HEK293 (cell line): ENCODE measurements around the gene HADHB.

Source experiments
- HOXA7 ChIP-seq: sonication (generic); formaldehyde crosslinking; IDR thresholded peaks from 2 replicates; pipeline ENCODE4 v1.8.1; 2022; ENCODE audit warnings: missing genetic modification reagents, borderline replicate concordance
- KLF10 ChIP-seq: fragments of 450-650 bp; IDR thresholded peaks from 2 replicates; pipeline ENCODE4 v1.5.1; 2018; ENCODE audit warnings: missing biosample characterization, mild to moderate bottlenecking, missing genetic modification characterization
- KLF8 ChIP-seq: fragments of 450-650 bp; formaldehyde crosslinking; IDR thresholded peaks from 2 replicates; pipeline ENCODE4 v1.5.1; 2016; ENCODE audit warnings: missing biosample characterization, missing genetic modification characterization
- MEIS1 ChIP-seq: sonication (generic); formaldehyde crosslinking; IDR thresholded peaks from 2 replicates; pipeline ENCODE4 v1.8.1; 2022; ENCODE audit warnings: missing genetic modification reagents, mild to moderate bottlenecking, borderline replicate concordance
- OVOL3 ChIP-seq: fragments of 450-650 bp; formaldehyde crosslinking; IDR thresholded peaks from 2 replicates; pipeline ENCODE4 v1.5.1; 2016; ENCODE audit warnings: missing biosample characterization, missing genetic modification characterization
- REPIN1 ChIP-seq: fragments of 450-650 bp; formaldehyde crosslinking; IDR thresholded peaks from 2 replicates; pipeline ENCODE4 v1.5.1; 2017; ENCODE audit warnings: missing biosample characterization, missing genetic modification characterization, low read depth
- SALL2 ChIP-seq: fragments of 450-650 bp; formaldehyde crosslinking; IDR thresholded peaks from 2 replicates; pipeline ENCODE4 v1.5.0; 2017; ENCODE audit warnings: missing biosample characterization, mild to moderate bottlenecking, missing genetic modification characterization, borderline replicate concordance
- SETDB1 ChIP-seq: IDR thresholded peaks from one replicate; pipeline ENCODE4 v1.6.1; 2017; ENCODE audit warnings: mild to moderate bottlenecking, low read length, moderate library complexity, mixed read lengths; ENCODE audit not compliant: insufficient read length
- SP3 ChIP-seq: fragments of 450-650 bp; formaldehyde crosslinking; IDR thresholded peaks from 2 replicates; pipeline ENCODE4 v1.5.1; 2016; ENCODE audit warnings: missing biosample characterization, missing genetic modification characterization
- TCF7L2 ChIP-seq: IDR thresholded peaks from 2 replicates; pipeline ENCODE4 v1.6.1; 2011; ENCODE audit warnings: low read depth, mild to moderate bottlenecking, inconsistent platforms, low read length, moderate library complexity, borderline replicate concordance
- TRIM28 ChIP-seq: IDR thresholded peaks from 2 replicates; pipeline ENCODE4 v1.6.1; 2011; ENCODE audit warnings: low read length, control low read depth, borderline replicate concordance
- ZBTB48 ChIP-seq: fragments of 450-650 bp; formaldehyde crosslinking; IDR thresholded peaks from 2 replicates; pipeline ENCODE4 v1.5.1; 2016; ENCODE audit warnings: missing biosample characterization, missing genetic modification characterization
- ZFHX2 ChIP-seq: fragments of 450-650 bp; formaldehyde crosslinking; conservative IDR thresholded peaks from 2 replicates; pipeline ENCODE4 v1.5.1; 2016; ENCODE audit warnings: missing biosample characterization, missing genetic modification characterization
- ZFP37 ChIP-seq: fragments of 450-650 bp; formaldehyde crosslinking; IDR thresholded peaks from 2 replicates; pipeline ENCODE4 v1.5.1; 2016; ENCODE audit warnings: missing biosample characterization, missing genetic modification characterization
- ZNF112 ChIP-seq: fragments of 450-650 bp; formaldehyde crosslinking; IDR thresholded peaks from 2 replicates; pipeline ENCODE4 v1.5.0; 2017; ENCODE audit warnings: missing biosample characterization, missing genetic modification characterization
- ZNF114 ChIP-seq: fragments of 450-650 bp; formaldehyde crosslinking; IDR thresholded peaks from 2 replicates; pipeline ENCODE4 v1.5.0; 2017; ENCODE audit warnings: missing biosample characterization, missing genetic modification characterization
- ZNF157 ChIP-seq: fragments of 450-650 bp; formaldehyde crosslinking; IDR thresholded peaks from 2 replicates; pipeline ENCODE4 v1.5.1; 2016; ENCODE audit warnings: missing biosample characterization, missing genetic modification characterization
- ZNF175 ChIP-seq: fragments of 450-650 bp; formaldehyde crosslinking; IDR thresholded peaks from 2 replicates; pipeline ENCODE4 v1.5.1; 2016; ENCODE audit warnings: missing biosample characterization, missing genetic modification characterization
- ZNF19 ChIP-seq: fragments of 450-650 bp; formaldehyde crosslinking; IDR thresholded peaks from 2 replicates; pipeline ENCODE4; 2016; ENCODE audit warnings: missing biosample characterization, missing genetic modification characterization, low read depth
- ZNF202 ChIP-seq: fragments of 450-650 bp; formaldehyde crosslinking; IDR thresholded peaks from 2 replicates; pipeline ENCODE4 v1.5.1; 2016; ENCODE audit warnings: missing biosample characterization, missing genetic modification characterization, borderline replicate concordance
- ZNF23 ChIP-seq: fragments of 450-650 bp; formaldehyde crosslinking; IDR thresholded peaks from 2 replicates; pipeline ENCODE4 v1.5.1; 2016; ENCODE audit warnings: missing biosample characterization, missing genetic modification characterization, borderline replicate concordance
- ZNF311 ChIP-seq: fragments of 450-650 bp; formaldehyde crosslinking; IDR thresholded peaks from 2 replicates; pipeline ENCODE4 v1.5.1; 2017; ENCODE audit warnings: missing biosample characterization, missing genetic modification characterization, borderline replicate concordance
- ZNF423 ChIP-seq: fragments of 450-650 bp; formaldehyde crosslinking; IDR thresholded peaks from 2 replicates; pipeline ENCODE4 v1.5.1; 2016; ENCODE audit warnings: missing biosample characterization, missing genetic modification characterization
- ZNF510 ChIP-seq: fragments of 450-650 bp; formaldehyde crosslinking; IDR thresholded peaks from 2 replicates; pipeline ENCODE4 v1.5.1; 2018; ENCODE audit warnings: mild to moderate bottlenecking, missing genetic modification characterization, missing biosample characterization; ENCODE audit not compliant: insufficient replicate concordance
- ZNF514 ChIP-seq: fragments of 450-650 bp; formaldehyde crosslinking; IDR thresholded peaks from 2 replicates; pipeline ENCODE4 v1.5.1; 2016; ENCODE audit warnings: missing biosample characterization, missing genetic modification characterization
- ZNF555 ChIP-seq: fragments of 450-650 bp; formaldehyde crosslinking; conservative IDR thresholded peaks from 2 replicates; pipeline ENCODE4 v1.5.1; 2017; ENCODE audit warnings: missing biosample characterization, mild to moderate bottlenecking, missing genetic modification characterization, inconsistent platforms
- ZNF670 ChIP-seq: fragments of 450-650 bp; formaldehyde crosslinking; IDR thresholded peaks from 2 replicates; pipeline ENCODE4 v1.5.1; 2016; ENCODE audit warnings: missing biosample characterization, missing genetic modification characterization, low read depth
- ZNF76 ChIP-seq: fragments of 450-650 bp; formaldehyde crosslinking; IDR thresholded peaks from 2 replicates; pipeline ENCODE4; 2016; ENCODE audit warnings: low read depth, missing biosample characterization, missing genetic modification characterization, borderline replicate concordance
- ZSCAN23 ChIP-seq: fragments of 450-650 bp; formaldehyde crosslinking; IDR thresholded peaks from 2 replicates; pipeline ENCODE4 v1.5.1; 2016; ENCODE audit warnings: missing biosample characterization, missing genetic modification characterization
- TF ChIP-seq, protein P1 (sequence below): fragments of 450-650 bp; formaldehyde crosslinking; conservative IDR thresholded peaks from 2 replicates; pipeline ENCODE4 v1.5.1; 2016; ENCODE audit warnings: low read depth, missing biosample characterization, missing genetic modification characterization
- TF ChIP-seq, protein P2 (sequence below): fragments of 450-650 bp; formaldehyde crosslinking; IDR thresholded peaks from 2 replicates; pipeline ENCODE4 v1.5.1; 2016; ENCODE audit warnings: missing biosample characterization, missing genetic modification characterization
- TF ChIP-seq, protein P3 (sequence below): fragments of 450-650 bp; formaldehyde crosslinking; IDR thresholded peaks from 2 replicates; pipeline ENCODE4 v1.5.1; 2017; ENCODE audit warnings: missing biosample characterization, missing genetic modification characterization

Gene HADHB

DNA sequence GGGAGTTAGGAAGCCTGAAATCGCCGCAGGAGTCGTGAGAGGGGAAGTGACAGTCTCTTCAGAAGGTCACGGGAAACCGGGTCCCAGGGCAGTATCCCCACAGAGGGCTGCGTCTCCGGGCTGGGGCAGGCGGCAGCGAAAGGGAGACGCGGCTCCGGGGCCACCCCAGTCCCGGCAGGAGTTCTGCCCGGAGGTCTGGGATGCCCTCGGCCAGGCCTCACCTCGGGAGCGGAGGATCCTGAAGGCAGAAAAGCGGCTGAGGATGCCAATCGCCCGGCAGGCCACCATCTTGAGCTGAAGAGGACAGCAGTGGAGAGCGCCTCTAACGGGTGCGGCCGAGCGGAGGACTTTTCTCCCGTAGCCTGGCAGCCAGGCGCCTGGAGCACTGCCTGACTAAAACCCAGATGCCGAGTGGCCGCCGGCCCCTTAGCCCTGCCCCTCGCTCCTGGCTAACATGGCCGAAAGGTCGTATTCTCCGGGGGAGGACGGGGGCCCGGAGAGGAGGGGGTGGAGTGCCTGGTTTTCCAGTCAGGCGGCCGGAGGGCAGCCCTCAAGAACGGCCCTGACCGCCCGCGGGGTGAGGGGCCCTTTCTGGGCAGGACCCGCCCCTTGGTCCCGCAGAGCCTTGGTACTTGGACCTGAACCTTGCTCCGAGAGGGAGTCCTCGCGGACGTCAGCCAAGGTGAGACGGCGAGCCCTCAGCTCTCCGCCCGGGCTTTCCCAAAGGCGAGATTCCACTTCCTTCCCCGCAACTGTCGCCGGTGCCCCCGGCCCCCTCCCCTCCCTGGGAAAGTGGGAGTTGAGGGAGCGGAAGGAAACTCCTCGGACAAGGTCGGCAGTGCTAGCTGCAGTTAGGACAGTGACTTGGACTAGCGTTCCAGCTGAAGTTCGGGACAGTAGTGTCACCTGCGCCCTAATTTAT is at the start of gene HADHB, which contains the start of gene HADHA (continued):
- TF ChIP-seq ZNF23 (tag by site-specific recombination) (no peak), ZFHX2 (tag by site-specific recombination) (no peak), ZNF157 (tag by site-specific recombination) (no peak), ZNF202 (tag by site-specific recombination) (no peak), OVOL3 (tag by site-specific recombination) (peak; percentile 76; the same call in 1 of the 2 replicates), ZNF555 (no peak), ZNF114 (tag by site-specific recombination) (no peak), REPIN1 (tag by site-specific recombination) (no peak), ZNF112 (tag by site-specific recombination) (no peak), SP3 (tag by site-specific recombination) (peak; percentile 90), SETDB1 (no peak), ZNF423 (tag by site-specific recombination) (no peak), TCF7L2 (no peak), ZNF514 (tag by site-specific recombination) (no peak), KLF8 (peak; percentile 87), TRIM28 (no peak; the same call in 1 of the 2 replicates), ZNF175 (tag by site-specific recombination) (no peak), ZBTB48 (tag by site-specific recombination) (peak; percentile 95), ZNF311 (tag by site-specific recombination) (no peak), HOXA7 (CRISPR knock-in tag) (no peak), SALL2 (tag by site-specific recombination) (no peak), ZFP37 (tag by site-specific recombination) (peak; percentile 32; the same call in 1 of the 2 replicates), ZSCAN23 (tag by site-specific recombination) (no peak), KLF10 (tag by site-specific recombination) (0 out of 2 replicates have a peak, but pooled peaks have one; percentile 93), ZNF510 (no peak), ZNF76 (peak; percentile 74), ZNF19 (no peak), ZNF670 (no peak), MEIS1 (CRISPR knock-in tag) (no peak)
- TF ChIP-seq, protein P1, sequence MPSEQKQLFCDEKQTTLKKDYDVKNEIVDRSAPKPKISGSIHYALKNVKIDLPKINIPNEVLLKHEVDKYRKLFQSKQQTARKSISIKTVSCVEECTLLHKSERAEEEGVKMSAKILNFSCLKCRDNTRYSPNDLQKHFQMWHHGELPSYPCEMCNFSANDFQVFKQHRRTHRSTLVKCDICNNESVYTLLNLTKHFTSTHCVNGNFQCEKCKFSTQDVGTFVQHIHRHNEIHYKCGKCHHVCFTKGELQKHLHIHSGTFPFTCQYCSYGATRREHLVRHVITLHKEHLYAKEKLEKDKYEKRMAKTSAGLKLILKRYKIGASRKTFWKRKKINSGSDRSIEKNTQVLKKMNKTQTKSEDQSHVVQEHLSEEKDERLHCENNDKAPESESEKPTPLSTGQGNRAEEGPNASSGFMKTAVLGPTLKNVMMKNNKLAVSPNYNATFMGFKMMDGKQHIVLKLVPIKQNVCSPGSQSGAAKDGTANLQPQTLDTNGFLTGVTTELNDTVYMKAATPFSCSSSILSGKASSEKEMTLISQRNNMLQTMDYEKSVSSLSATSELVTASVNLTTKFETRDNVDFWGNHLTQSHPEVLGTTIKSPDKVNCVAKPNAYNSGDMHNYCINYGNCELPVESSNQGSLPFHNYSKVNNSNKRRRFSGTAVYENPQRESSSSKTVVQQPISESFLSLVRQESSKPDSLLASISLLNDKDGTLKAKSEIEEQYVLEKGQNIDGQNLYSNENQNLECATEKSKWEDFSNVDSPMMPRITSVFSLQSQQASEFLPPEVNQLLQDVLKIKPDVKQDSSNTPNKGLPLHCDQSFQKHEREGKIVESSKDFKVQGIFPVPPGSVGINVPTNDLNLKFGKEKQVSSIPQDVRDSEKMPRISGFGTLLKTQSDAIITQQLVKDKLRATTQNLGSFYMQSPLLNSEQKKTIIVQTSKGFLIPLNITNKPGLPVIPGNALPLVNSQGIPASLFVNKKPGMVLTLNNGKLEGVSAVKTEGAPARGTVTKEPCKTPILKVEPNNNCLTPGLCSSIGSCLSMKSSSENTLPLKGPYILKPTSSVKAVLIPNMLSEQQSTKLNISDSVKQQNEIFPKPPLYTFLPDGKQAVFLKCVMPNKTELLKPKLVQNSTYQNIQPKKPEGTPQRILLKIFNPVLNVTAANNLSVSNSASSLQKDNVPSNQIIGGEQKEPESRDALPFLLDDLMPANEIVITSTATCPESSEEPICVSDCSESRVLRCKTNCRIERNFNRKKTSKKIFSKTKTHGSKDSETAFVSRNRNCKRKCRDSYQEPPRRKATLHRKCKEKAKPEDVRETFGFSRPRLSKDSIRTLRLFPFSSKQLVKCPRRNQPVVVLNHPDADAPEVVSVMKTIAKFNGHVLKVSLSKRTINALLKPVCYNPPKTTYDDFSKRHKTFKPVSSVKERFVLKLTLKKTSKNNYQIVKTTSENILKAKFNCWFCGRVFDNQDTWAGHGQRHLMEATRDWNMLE: no peak
- TF ChIP-seq, protein P2, sequence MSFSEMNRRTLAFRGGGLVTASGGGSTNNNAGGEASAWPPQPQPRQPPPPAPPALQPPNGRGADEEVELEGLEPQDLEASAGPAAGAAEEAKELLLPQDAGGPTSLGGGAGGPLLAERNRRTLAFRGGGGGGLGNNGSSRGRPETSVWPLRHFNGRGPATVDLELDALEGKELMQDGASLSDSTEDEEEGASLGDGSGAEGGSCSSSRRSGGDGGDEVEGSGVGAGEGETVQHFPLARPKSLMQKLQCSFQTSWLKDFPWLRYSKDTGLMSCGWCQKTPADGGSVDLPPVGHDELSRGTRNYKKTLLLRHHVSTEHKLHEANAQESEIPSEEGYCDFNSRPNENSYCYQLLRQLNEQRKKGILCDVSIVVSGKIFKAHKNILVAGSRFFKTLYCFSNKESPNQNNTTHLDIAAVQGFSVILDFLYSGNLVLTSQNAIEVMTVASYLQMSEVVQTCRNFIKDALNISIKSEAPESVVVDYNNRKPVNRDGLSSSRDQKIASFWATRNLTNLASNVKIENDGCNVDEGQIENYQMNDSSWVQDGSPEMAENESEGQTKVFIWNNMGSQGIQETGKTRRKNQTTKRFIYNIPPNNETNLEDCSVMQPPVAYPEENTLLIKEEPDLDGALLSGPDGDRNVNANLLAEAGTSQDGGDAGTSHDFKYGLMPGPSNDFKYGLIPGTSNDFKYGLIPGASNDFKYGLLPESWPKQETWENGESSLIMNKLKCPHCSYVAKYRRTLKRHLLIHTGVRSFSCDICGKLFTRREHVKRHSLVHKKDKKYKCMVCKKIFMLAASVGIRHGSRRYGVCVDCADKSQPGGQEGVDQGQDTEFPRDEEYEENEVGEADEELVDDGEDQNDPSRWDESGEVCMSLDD (tag by site-specific recombination): no peak
- TF ChIP-seq, protein P3, sequence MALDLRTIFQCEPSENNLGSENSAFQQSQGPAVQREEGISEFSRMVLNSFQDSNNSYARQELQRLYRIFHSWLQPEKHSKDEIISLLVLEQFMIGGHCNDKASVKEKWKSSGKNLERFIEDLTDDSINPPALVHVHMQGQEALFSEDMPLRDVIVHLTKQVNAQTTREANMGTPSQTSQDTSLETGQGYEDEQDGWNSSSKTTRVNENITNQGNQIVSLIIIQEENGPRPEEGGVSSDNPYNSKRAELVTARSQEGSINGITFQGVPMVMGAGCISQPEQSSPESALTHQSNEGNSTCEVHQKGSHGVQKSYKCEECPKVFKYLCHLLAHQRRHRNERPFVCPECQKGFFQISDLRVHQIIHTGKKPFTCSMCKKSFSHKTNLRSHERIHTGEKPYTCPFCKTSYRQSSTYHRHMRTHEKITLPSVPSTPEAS (tag by site-specific recombination): peak; percentile 81
